GM19455 (cell line): ENCODE data around the gene AHR.
"Not testable (repeated sequence)": the region's sequence is repeated elsewhere in the genome, so short reads cannot be mapped to it uniquely, and the experiment has no call there.

Experiments used
- ATAC-seq: cut with Tn5 transposase; IDR thresholded peaks from one replicate; pipeline ENCODE4 v1.9.1; 2021; ENCODE audit not compliant: unreplicated experiment

The AHR gene

GRCh38 chr7:17371671-17372524 is 73.4 kb downstream of the AHR start:
- no peak for ATAC-seq

GRCh38 chr7:17374157-17374556 is 75.7 kb downstream of the AHR start:
- ATAC-seq: no peak

GRCh38 chr7:17374654-17375053 is 76.2 kb downstream of the AHR start:
- no peak for ATAC-seq

- no peak for ATAC-seq
Observed at GRCh38 chr7:17376595-17376994, 78.1 kb downstream of the AHR start.

- ATAC-seq: no peak
Observed at GRCh38 chr7:17380736-17381662, 82.5 kb downstream of the AHR start.

- not testable (repeated sequence) for ATAC-seq
Observed at GRCh38 chr7:17382408-17383354, 84.2 kb downstream of the AHR start.

GRCh38 chr7:17384400-17384799 is 85.9 kb downstream of the AHR start:
- ATAC-seq: no peak

- ATAC-seq: no peak
Observed at GRCh38 chr7:17385612-17386011, 87.2 kb downstream of the AHR start.

- ATAC-seq: no peak
Observed at GRCh38 chr7:17390392-17390791, 91.9 kb downstream of the AHR start.

GRCh38 chr7:17391366-17391765 is 92.9 kb downstream of the AHR start:
- ATAC-seq: no peak

GRCh38 chr7:17392846-17393245 is 94.4 kb downstream of the AHR start:
- no peak for ATAC-seq

GRCh38 chr7:17394563-17394962 is 96.1 kb downstream of the AHR start:
- not testable (repeated sequence) for ATAC-seq
